SK-N-SH treated with all-trans-retinoic acid at 6 μM for 48 hours (cell line): ENCODE results near the gene SNX13.

ENCODE experiments used
- ATAC-seq: fragments of 200-7000 bp; cut with Tn5 transposase; 3 replicates; pipeline ENCODE4 v1.9.1; 2020; ENCODE audit warnings: mild to moderate bottlenecking, moderate library complexity
- ARNTL ChIP-seq: fragments of 450-650 bp; formaldehyde crosslinking; IDR thresholded peaks from 2 replicates; pipeline ENCODE4 v1.5.0; 2020; ENCODE audit warnings: low read depth, mild to moderate bottlenecking, moderate library complexity, borderline replicate concordance
- BACH2 ChIP-seq: fragments of 250-450 bp; sonication (Bioruptor Pico); IDR thresholded peaks from 2 replicates; pipeline ENCODE4 v1.9.0; 2021; ENCODE audit warnings: mild to moderate bottlenecking, borderline replicate concordance
- CSDC2 ChIP-seq: fragments of 250-450 bp; sonication (Bioruptor Pico); IDR thresholded peaks from 2 replicates; pipeline ENCODE4 v1.5.0; 2020; ENCODE audit warnings: mild to moderate bottlenecking, moderate library complexity
- CSRNP3 ChIP-seq: fragments of 250-450 bp; sonication (Bioruptor Pico); IDR thresholded peaks from 2 replicates; pipeline ENCODE4 v1.5.1; 2021; ENCODE audit warnings: mild to moderate bottlenecking, moderate library complexity
- ESRRG ChIP-seq: fragments of 250-450 bp; sonication (Bioruptor Pico); IDR thresholded peaks from 2 replicates; pipeline ENCODE4 v1.6.1; 2021; ENCODE audit warnings: mild to moderate bottlenecking
- GLIS3 ChIP-seq: fragments of 250-450 bp; sonication (Bioruptor Pico); IDR thresholded peaks from 2 replicates; pipeline ENCODE4 v1.5.0; 2020; ENCODE audit warnings: mild to moderate bottlenecking, moderate library complexity
- ISL1 ChIP-seq: fragments of 250-450 bp; sonication (Bioruptor Pico); IDR thresholded peaks from 2 replicates; pipeline ENCODE4 v2.1.2; 2022; ENCODE audit warnings: mild to moderate bottlenecking, moderate library complexity
- OSR1 ChIP-seq: fragments of 250-450 bp; sonication (Bioruptor Pico); IDR thresholded peaks from 2 replicates; pipeline ENCODE4 v1.8.0; 2022; ENCODE audit warnings: moderate library complexity, mild to moderate bottlenecking, inconsistent platforms
- PATZ1 ChIP-seq: fragments of 250-450 bp; sonication (Bioruptor Pico); IDR thresholded peaks from 2 replicates; pipeline ENCODE4 v1.8.0; 2020; ENCODE audit warnings: mild to moderate bottlenecking, moderate library complexity, borderline replicate concordance
- POU6F1 ChIP-seq: fragments of 250-450 bp; sonication (Bioruptor Pico); IDR thresholded peaks from 2 replicates; pipeline ENCODE4 v1.8.0; 2021; ENCODE audit warnings: low read depth, mild to moderate bottlenecking, moderate library complexity, borderline replicate concordance
- PPARA ChIP-seq: fragments of 250-450 bp; sonication (Bioruptor Pico); IDR thresholded peaks from 2 replicates; pipeline ENCODE4 v1.5.0; 2020; ENCODE audit warnings: mild to moderate bottlenecking, borderline replicate concordance
- RARB ChIP-seq: fragments of 250-450 bp; sonication (Bioruptor Pico); IDR thresholded peaks from 2 replicates; pipeline ENCODE4 v1.8.0; 2021; ENCODE audit warnings: mild to moderate bottlenecking, moderate library complexity
- SNAI2 ChIP-seq: fragments of 250-450 bp; sonication (Bioruptor Pico); IDR thresholded peaks from 2 replicates; pipeline ENCODE4 v1.5.0; 2020; ENCODE audit warnings: mild to moderate bottlenecking, moderate library complexity
- TCF4 ChIP-seq: fragments of 250-450 bp; sonication (Bioruptor Pico); IDR thresholded peaks from 2 replicates; pipeline ENCODE4 v1.8.0; 2021; ENCODE audit warnings: mild to moderate bottlenecking, moderate library complexity, borderline replicate concordance
- TOX ChIP-seq: fragments of 250-450 bp; sonication (Bioruptor Pico); IDR thresholded peaks from 2 replicates; pipeline ENCODE4 v1.8.0; 2021; ENCODE audit warnings: mild to moderate bottlenecking, moderate library complexity, borderline replicate concordance
- ZC3H10 ChIP-seq: fragments of 250-450 bp; sonication (Bioruptor Pico); IDR thresholded peaks from 2 replicates; pipeline ENCODE4 v1.5.1; 2021; ENCODE audit warnings: mild to moderate bottlenecking, moderate library complexity
- ZFP3 ChIP-seq: fragments of 250-450 bp; sonication (Bioruptor Pico); IDR thresholded peaks from 2 replicates; pipeline ENCODE4 v1.5.0; 2020; ENCODE audit warnings: mild to moderate bottlenecking, moderate library complexity
- ZFP30 ChIP-seq: fragments of 450-650 bp; formaldehyde crosslinking; IDR thresholded peaks from 2 replicates; pipeline ENCODE4 v1.5.0; 2022; ENCODE audit warnings: mild to moderate bottlenecking, moderate library complexity
- ZNF565 ChIP-seq: fragments of 450-650 bp; formaldehyde crosslinking; conservative IDR thresholded peaks from 2 replicates; pipeline ENCODE4 v1.5.0; 2020; ENCODE audit warnings: low read depth, mild to moderate bottlenecking, moderate library complexity
- ZNF70 ChIP-seq: fragments of 450-650 bp; formaldehyde crosslinking; IDR thresholded peaks from 2 replicates; pipeline ENCODE4 v1.5.0; 2020; ENCODE audit warnings: mild to moderate bottlenecking, moderate library complexity
- ZNF8 ChIP-seq: fragments of 450-650 bp; formaldehyde crosslinking; IDR thresholded peaks from 2 replicates; pipeline ENCODE4 v1.5.0; 2020; ENCODE audit warnings: mild to moderate bottlenecking, moderate library complexity

SNX13 gene

GRCh38 chr7:17845197-17845547, 95.1 kb downstream of the SNX13 start:
- ATAC-seq = no peak

GRCh38 chr7:17844514-17845196, 95.6 kb downstream of the SNX13 start:
- TF ChIP-seq PPARA (CRISPR knock-in tag) = no peak
- TF ChIP-seq POU6F1 (CRISPR knock-in tag) = no peak
- TF ChIP-seq TCF4 (CRISPR knock-in tag) = no peak
- TF ChIP-seq ZFP3 (CRISPR knock-in tag) = no peak
- TF ChIP-seq SNAI2 = no peak
- no peak for TF ChIP-seq ESRRG
- no peak for TF ChIP-seq PATZ1 (CRISPR knock-in tag)
- no peak for TF ChIP-seq BACH2 (CRISPR knock-in tag)
- TF ChIP-seq ZNF565 (CRISPR knock-in tag) = no peak
- TF ChIP-seq ARNTL = no peak
- no peak for TF ChIP-seq OSR1 (CRISPR knock-in tag)
- TF ChIP-seq RARB (CRISPR knock-in tag) = no peak
- no peak for TF ChIP-seq GLIS3 (CRISPR knock-in tag)
- TF ChIP-seq ZNF8 = no peak
- TF ChIP-seq ISL1 (CRISPR knock-in tag) = no peak
- no peak for TF ChIP-seq TOX (CRISPR knock-in tag)

More at GRCh38 chr7:17845197-17845547, 95.1 kb downstream of the SNX13 start:
- TF ChIP-seq PATZ1 (CRISPR knock-in tag) = no peak

GRCh38 chr7:17844022-17844421, 96.3 kb downstream of the SNX13 start:
- TF ChIP-seq ISL1 (CRISPR knock-in tag) = no peak
- no peak for TF ChIP-seq OSR1 (CRISPR knock-in tag)
- no peak for TF ChIP-seq ARNTL
- no peak for TF ChIP-seq PATZ1 (CRISPR knock-in tag)
- no peak for TF ChIP-seq ZNF70 (CRISPR knock-in tag)
- TF ChIP-seq, all 23 proteins: peak for 0
- ATAC-seq = no peak

More at GRCh38 chr7:17844514-17845196, 95.6 kb downstream of the SNX13 start:
- no peak for ATAC-seq

- no peak for TF ChIP-seq ZC3H10
- no peak for TF ChIP-seq PPARA (CRISPR knock-in tag)
- no peak for TF ChIP-seq OSR1 (CRISPR knock-in tag)
- no peak for TF ChIP-seq CSDC2 (CRISPR knock-in tag)
- no peak for ATAC-seq
Measured at GRCh38 chr7:17843041-17843440, 97.3 kb downstream of the SNX13 start.

GRCh38 chr7:17832820-17833355, 107.4 kb downstream of the SNX13 start:
- no peak for ATAC-seq
- no peak for TF ChIP-seq ZC3H10
- no peak for TF ChIP-seq CSRNP3 (CRISPR knock-in tag)
- no peak for TF ChIP-seq PPARA (CRISPR knock-in tag)
- TF ChIP-seq ZNF70 (CRISPR knock-in tag) = no peak
- no peak for TF ChIP-seq RARB (CRISPR knock-in tag)
- TF ChIP-seq ZNF8 = no peak
- no peak for TF ChIP-seq ZNF565 (CRISPR knock-in tag)
- TF ChIP-seq POU6F1 (CRISPR knock-in tag) = no peak
- no peak for TF ChIP-seq PATZ1 (CRISPR knock-in tag)
- TF ChIP-seq ZFP30 (CRISPR knock-in tag) = no peak
- TF ChIP-seq ARNTL = no peak
